ENCODE results near the gene PSMA5. TPM values are rescaled to one million over a fixed set of nuclear protein-coding genes. Genes with fewer than 3 reads are reported as not detected.

The PSMA5 gene
- total RNA-seq, 2 donors from 2014 or later, result 117 to 122 TPM

DNA sequence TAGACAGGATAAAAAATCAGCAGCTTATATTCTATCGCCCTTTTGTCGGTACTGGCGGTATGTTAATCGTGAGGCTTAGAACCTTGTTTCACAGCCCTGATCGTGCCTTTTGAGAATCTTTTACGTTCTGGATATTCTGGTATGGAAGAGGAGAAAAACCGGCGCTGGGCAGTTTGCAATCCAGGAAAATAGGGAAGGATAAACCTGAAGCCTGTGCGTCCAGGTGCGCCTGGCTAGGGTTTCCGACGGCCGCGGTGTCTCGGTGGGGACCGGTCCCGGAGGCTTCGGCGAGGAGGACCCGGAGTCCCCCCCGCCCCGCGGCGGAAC, 39.8 kb upstream of the PSMA5 start:
- Histone ChIP-seq H3K9ac (ENCODE audit: extremely low read depth, low read length, poor library complexity, severe bottlenecking) (no peak overlapping the region), H3K27ac (ENCODE audit: low read depth, low read length) (no peak overlapping the region), H3K4me3 (ENCODE audit: low read length) (peak overlapping the region; percentile 77), H3K27me3 (ENCODE audit: control insufficient read depth, insufficient read depth, low read length, poor library complexity, severe bottlenecking) (peaks cover 79% of the 10 kb centered on the region), H3K36me3 (ENCODE audit: control insufficient read depth, insufficient read depth, low read length) (no peaks in the 10 kb centered on the region), H3K9me3 (ENCODE audit: control insufficient read depth, low read length) (no peaks in the 10 kb centered on the region), H3K4me1 (ENCODE audit: control insufficient read depth, insufficient read depth, low read length) (no peaks in the 10 kb centered on the region)
- Mint-ChIP-seq H3K36me3 (ENCODE audit: low read depth) (no peaks in the 10 kb centered on the region), H3K9me3 (no peaks in the 10 kb centered on the region), H3K27me3 (ENCODE audit: insufficient read depth) (peaks cover 88% of the 10 kb centered on the region), H3K4me1 (peaks cover 3% of the 10 kb centered on the region), H3K4me3 (peak overlapping the region; percentile 56), H3K27ac (no peak overlapping the region)
- WGBS, 2 experiments (ENCODE audit: insufficient coverage in 1 of 2, insufficient read length in 1 of 2), result 8 to 29% methylated on average over 4 to 24 of the region's 24 CpGs
- TF ChIP-seq, protein P1, sequence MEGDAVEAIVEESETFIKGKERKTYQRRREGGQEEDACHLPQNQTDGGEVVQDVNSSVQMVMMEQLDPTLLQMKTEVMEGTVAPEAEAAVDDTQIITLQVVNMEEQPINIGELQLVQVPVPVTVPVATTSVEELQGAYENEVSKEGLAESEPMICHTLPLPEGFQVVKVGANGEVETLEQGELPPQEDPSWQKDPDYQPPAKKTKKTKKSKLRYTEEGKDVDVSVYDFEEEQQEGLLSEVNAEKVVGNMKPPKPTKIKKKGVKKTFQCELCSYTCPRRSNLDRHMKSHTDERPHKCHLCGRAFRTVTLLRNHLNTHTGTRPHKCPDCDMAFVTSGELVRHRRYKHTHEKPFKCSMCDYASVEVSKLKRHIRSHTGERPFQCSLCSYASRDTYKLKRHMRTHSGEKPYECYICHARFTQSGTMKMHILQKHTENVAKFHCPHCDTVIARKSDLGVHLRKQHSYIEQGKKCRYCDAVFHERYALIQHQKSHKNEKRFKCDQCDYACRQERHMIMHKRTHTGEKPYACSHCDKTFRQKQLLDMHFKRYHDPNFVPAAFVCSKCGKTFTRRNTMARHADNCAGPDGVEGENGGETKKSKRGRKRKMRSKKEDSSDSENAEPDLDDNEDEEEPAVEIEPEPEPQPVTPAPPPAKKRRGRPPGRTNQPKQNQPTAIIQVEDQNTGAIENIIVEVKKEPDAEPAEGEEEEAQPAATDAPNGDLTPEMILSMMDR (conservative IDR thresholded peaks at IDR 0.05), result no peak
- DNase-seq, result no peak

DNA sequence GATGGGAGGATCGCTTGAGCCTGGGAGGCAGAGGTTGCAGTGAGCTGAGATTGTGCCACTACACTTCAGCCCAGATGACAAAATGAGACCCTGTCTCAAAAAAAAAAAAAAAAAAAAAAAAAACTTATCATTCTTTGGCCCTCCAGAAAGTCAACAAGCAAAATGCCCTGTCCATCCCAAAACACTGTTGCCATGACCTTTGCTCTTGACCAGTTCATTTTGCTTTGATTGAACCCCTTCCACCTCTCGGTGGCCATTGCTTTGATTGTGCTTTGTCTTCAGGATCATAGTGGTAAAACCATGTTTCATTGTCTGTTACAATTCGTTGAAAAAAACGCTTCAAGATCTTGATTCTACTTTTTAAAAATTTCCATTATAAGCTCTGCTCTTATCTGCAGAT, 31.6 kb upstream of the PSMA5 start:
- Histone ChIP-seq H3K27ac (ENCODE audit: low read depth, low read length) (no peak overlapping the region), H3K36me3 (ENCODE audit: control insufficient read depth, insufficient read depth, low read length) (no peaks in the 10 kb centered on the region), H3K9me3 (ENCODE audit: control insufficient read depth, low read length) (peaks cover 24% of the 10 kb centered on the region), H3K4me1 (ENCODE audit: control insufficient read depth, insufficient read depth, low read length) (no peaks in the 10 kb centered on the region), H3K27me3 (ENCODE audit: control insufficient read depth, insufficient read depth, low read length, poor library complexity, severe bottlenecking) (peaks cover 8% of the 10 kb centered on the region), H3K9ac (ENCODE audit: extremely low read depth, low read length, poor library complexity, severe bottlenecking) (no peak overlapping the region), H3K4me3 (ENCODE audit: low read length) (no peak overlapping the region)
- WGBS, 2 experiments (ENCODE audit: insufficient coverage in 1 of 2, insufficient read length in 1 of 2), result 88 to 91% methylated on average over 3 to 4 of the region's 4 CpGs
- H3K36me3 Mint-ChIP-seq (ENCODE audit: low read depth), result no peaks in the 10 kb centered on the region
- no peak overlapping the region for H3K27ac Mint-ChIP-seq
- no peak for DNase-seq
- H3K27me3 Mint-ChIP-seq (ENCODE audit: insufficient read depth), result peaks cover 33% of the 10 kb centered on the region
- H3K4me3 Mint-ChIP-seq, result no peak overlapping the region
- no peaks in the 10 kb centered on the region for H3K4me1 Mint-ChIP-seq
- peaks cover 32% of the 10 kb centered on the region for H3K9me3 Mint-ChIP-seq
- TF ChIP-seq, protein P1 (conservative IDR thresholded peaks at IDR 0.05), result no peak

DNA sequence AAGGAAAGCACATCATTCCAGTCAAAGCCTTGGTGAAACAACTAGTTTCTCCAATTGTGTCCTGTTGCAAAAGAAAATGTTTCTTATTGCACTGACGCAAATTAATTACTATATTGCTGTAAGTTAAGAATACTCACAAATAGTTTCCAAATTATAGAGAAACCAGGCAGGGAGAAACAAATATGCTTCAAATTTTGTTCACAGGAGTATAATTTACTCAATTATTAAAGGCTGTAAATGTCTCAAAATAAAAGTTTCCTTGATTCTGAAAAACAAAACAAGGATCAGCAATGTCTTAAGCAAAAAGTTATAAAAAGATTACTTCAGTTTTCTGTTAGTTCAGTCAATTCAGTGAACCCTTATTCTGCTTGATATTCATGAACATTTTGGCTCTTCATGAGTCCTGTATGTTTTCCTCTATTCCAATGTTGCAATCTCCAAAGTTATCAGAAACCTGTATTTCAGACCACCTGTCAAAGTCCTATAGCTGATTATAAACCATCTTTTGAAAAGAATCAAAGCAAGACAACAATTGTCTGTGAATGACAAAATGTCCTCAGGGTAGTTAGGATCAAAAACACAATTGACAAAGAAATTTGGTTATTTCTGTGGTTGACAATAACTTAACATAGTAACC, 28.4 kb upstream of the PSMA5 start:
- Mint-ChIP-seq H3K4me3 (no peak overlapping the region), H3K27ac (no peak overlapping the region), H3K4me1 (no peaks in the 10 kb centered on the region), H3K9me3 (peaks cover 37% of the 10 kb centered on the region), H3K27me3 (ENCODE audit: insufficient read depth) (peaks cover 21% of the 10 kb centered on the region), H3K36me3 (ENCODE audit: low read depth) (no peaks in the 10 kb centered on the region)
- H3K27me3 ChIP-seq (ENCODE audit: control insufficient read depth, insufficient read depth, low read length, poor library complexity, severe bottlenecking), result peaks cover 9% of the 10 kb centered on the region
- TF ChIP-seq, protein P1 (conservative IDR thresholded peaks at IDR 0.05), result no peak
- H3K4me3 ChIP-seq (ENCODE audit: low read length), result no peak overlapping the region
- no peak overlapping the region for H3K27ac ChIP-seq (ENCODE audit: low read depth, low read length)
- no peaks in the 10 kb centered on the region for H3K4me1 ChIP-seq (ENCODE audit: control insufficient read depth, insufficient read depth, low read length)
- H3K9ac ChIP-seq (ENCODE audit: extremely low read depth, low read length, poor library complexity, severe bottlenecking), result no peak overlapping the region
- no peaks in the 10 kb centered on the region for H3K36me3 ChIP-seq (ENCODE audit: control insufficient read depth, insufficient read depth, low read length)
- WGBS, 2 experiments (ENCODE audit: insufficient coverage in 1 of 2, insufficient read length in 1 of 2), result 100% methylated on average over 1 of the region's 1 CpG; no CpG with 5 or more reads in 1 of the 2 experiments
- H3K9me3 ChIP-seq (ENCODE audit: control insufficient read depth, low read length), result peaks cover 24% of the 10 kb centered on the region
- DNase-seq, result no peak

Data from endodermal cell (in vitro differentiated cells).